Lung (tissue), 12 donors: ENCODE measurements around the gene PCSK6. TPM values are rescaled to one million over a fixed set of nuclear protein-coding genes. Genes with fewer than 3 reads are reported as not detected.

Source experiments
- ATAC-seq: fragments of 200-7000 bp; cut with Tn5 transposase; one replicate; pipeline ENCODE4 v1.9.1; 2020; ENCODE audit warnings: moderate number of reproducible peaks; ENCODE audit not compliant: insufficient read depth, low FRiP score
- DNase-seq, 3 donors: peaks; one replicate each; pipeline ENCODE4 v3.0.0-alpha.2; 2013 to 2017
- H3K27ac ChIP-seq, 2 donors: one replicate each; pipeline ENCODE4 v1.5.1; 2013; ENCODE audit warnings: mild to moderate bottlenecking in 2 of 2, moderate library complexity in 2 of 2, control low read depth in 1 of 2, inconsistent platforms in 1 of 2, low read depth in 1 of 2, low read length in 1 of 2
- H3K27me3 ChIP-seq, 3 donors: one replicate each; pipeline ENCODE4 v1.5.1; 2013; ENCODE audit warnings: low read length in 2 of 3; ENCODE audit not compliant: control insufficient read depth in 3 of 3, insufficient read depth in 3 of 3
- H3K36me3 ChIP-seq, 4 donors: one replicate each; pipeline ENCODE4 v1.5.1; 2013; ENCODE audit warnings: low read length in 4 of 4, mild to moderate bottlenecking in 1 of 4, moderate library complexity in 1 of 4; ENCODE audit not compliant: control insufficient read depth in 4 of 4, insufficient read depth in 4 of 4
- H3K4me1 ChIP-seq, 5 donors: one replicate each; pipeline ENCODE4 v1.5.1; 2013; ENCODE audit warnings: low read length in 5 of 5, mild to moderate bottlenecking in 2 of 5, moderate library complexity in 1 of 5; ENCODE audit not compliant: control insufficient read depth in 5 of 5, insufficient read depth in 5 of 5
- H3K4me3 ChIP-seq: one replicate; pipeline ENCODE4 v1.5.1; 2013; ENCODE audit warnings: mild to moderate bottlenecking, control low read depth, moderate library complexity
- H3K9ac ChIP-seq, 2 donors: one replicate each; pipeline ENCODE4 v1.5.1; 2013; ENCODE audit warnings: low read length in 2 of 2, control low read depth in 1 of 2; ENCODE audit not compliant: insufficient read depth in 1 of 2
- H3K9me3 ChIP-seq, 4 donors: one replicate each; pipeline ENCODE4 v1.5.1; 2013; ENCODE audit warnings: low read length in 3 of 4, mild to moderate bottlenecking in 1 of 4, moderate library complexity in 1 of 4; ENCODE audit not compliant: control insufficient read depth in 4 of 4, insufficient read depth in 3 of 4
- CTCF ChIP-seq: IDR thresholded peaks from 2 replicates; pipeline ENCODE4 v1.5.1; 2012; ENCODE audit warnings: mild to moderate bottlenecking; ENCODE audit errors: control extremely low read depth, extremely low read depth
- WGBS, 2 donors: extraction: QIAGEN DNeasy Blood & Tissue Kit; methylation state at CpG; one replicate each; pipeline ENCODE4 v1.1.7; 2013; 5-methylcytosine and 5-hydroxymethylcytosine counted together
- polyA plus RNA-seq, 2 donors: library from polyadenylated mRNA; stranded (reverse); fragments of 200-250 nt; gene quantifications; one replicate each; pipeline ENCODE4 v1.2.1, GENCODE V29; 2013
- total RNA-seq, 2 donors: library from RNA; depleted of rRNA in 1 of 2; stranded (reverse); fragments of >200 nt in 1 of 2; gene quantifications; one replicate each; pipeline ENCODE4 v1.2.1, GENCODE V29; 2014 to 2021
- donor health status: control.
- donor health status: control.
- donor health status: Bipolar disorder and iron deficiency.
- donor health status: healthy.
- donor health status: DM: yes; HTN: yes; CAD: no.

Gene PCSK6
- total and polyA plus RNA-seq, 4 donors = 4.6 to 41.0 (median 8.4) TPM

GRCh38 chr15:101504373-101504772 lies 14.9 kb upstream of the PCSK6 start:
- Histone ChIP-seq H3K4me1 (peaks cover 0 to 7% (median 0%) of the 10 kb centered on the region in 5 donors), H3K9ac (no peak overlapping the region), H3K9me3 (no peaks in the 10 kb centered on the region), H3K27ac (no peak overlapping the region), H3K27me3 (no peaks in the 10 kb centered on the region), H3K36me3 (no peaks in the 10 kb centered on the region), H3K4me3 (no peak overlapping the region)
- 91 to 93% methylated on average over 9 of the region's 9 CpGs for WGBS, 2 donors
- no peak for TF ChIP-seq CTCF
- DNase-seq (no peak), ATAC-seq (no peak)

DNA sequence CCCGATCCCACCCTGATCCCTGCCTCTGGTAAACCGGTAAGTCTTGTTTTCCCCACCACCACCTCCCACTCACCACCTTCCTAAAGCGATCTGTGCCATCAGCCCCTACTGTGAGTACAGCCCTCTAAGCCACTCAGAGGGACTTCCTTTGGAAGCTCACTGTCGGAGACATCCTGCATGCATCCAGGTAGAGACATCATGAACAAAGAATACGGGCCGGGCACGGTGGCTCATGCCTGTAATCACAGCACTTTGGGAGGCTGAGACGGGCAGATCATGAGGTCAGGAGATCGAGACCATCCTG lies 13.7 kb upstream of the PCSK6 start:
- ATAC-seq (no peak), DNase-seq (no peak)
- Histone ChIP-seq H3K27ac (no peak overlapping the region), H3K4me3 (no peak overlapping the region), H3K27me3 (no peaks in the 10 kb centered on the region), H3K9ac (no peak overlapping the region), H3K36me3 (no peaks in the 10 kb centered on the region), H3K9me3 (no peaks in the 10 kb centered on the region), H3K4me1 (peaks cover 0 to 7% (median 0%) of the 10 kb centered on the region in 5 donors)
- no peak for TF ChIP-seq CTCF
- WGBS, 2 donors = 93 to 94% methylated on average over 9 of the region's 9 CpGs

GRCh38 chr15:101502572-101503295 lies 13.2 kb upstream of the PCSK6 start:
- no peak for TF ChIP-seq CTCF
- H3K27ac ChIP-seq = no peak overlapping the region
- H3K27me3 ChIP-seq = no peaks in the 10 kb centered on the region
- H3K4me1 ChIP-seq = peaks cover 0 to 7% (median 0%) of the 10 kb centered on the region in 5 donors
- H3K4me3 ChIP-seq = no peak overlapping the region
- H3K9me3 ChIP-seq = no peaks in the 10 kb centered on the region
- no peak overlapping the region for H3K9ac ChIP-seq
- 84 to 88% methylated on average over 23 of the region's 23 CpGs for WGBS, 2 donors
- DNase-seq = no peak
- no peak for ATAC-seq
- no peaks in the 10 kb centered on the region for H3K36me3 ChIP-seq
